ENCODE results near the gene DEXI. TPM values are rescaled to one million over a fixed set of nuclear protein-coding genes. Genes with fewer than 3 reads are reported as not detected.
"Not testable (repeated sequence)": the region's sequence is repeated elsewhere in the genome, so short reads cannot be mapped to it uniquely, and the experiment has no call there.

The DEXI gene
- total and polyA plus RNA-seq, 2 of the 4 experiments (the other 2 are of a cell fraction), result 43.7 to 63.6 TPM

- H3K4ac ChIP-seq (ENCODE audit: low read depth, low read length), result no peak overlapping the region
- WGBS, 2 experiments (ENCODE audit: extremely low coverage in 2 of 2, insufficient read length in 1 of 2), result 80% methylated on average over 3 of the region's 5 CpGs; no CpG with 5 or more reads in 1 of the 2 experiments
- no peak overlapping the region for H3K14ac ChIP-seq (replicated peaks; ENCODE audit: low read depth, low read length)
- H2BK5ac ChIP-seq (ENCODE audit: low read depth, low read length, poor library complexity, severe bottlenecking), result no peak overlapping the region
- peaks cover 13% of the 10 kb centered on the region; the same call in 1 of the 2 replicates for H3K36me3 ChIP-seq (ENCODE audit: control insufficient read depth, insufficient read depth, low read length)
- BruUV-seq (replicated peaks), result no TSS peak
- no peak overlapping the region for H3K23ac ChIP-seq (ENCODE audit: low read depth, low read length)
- no peak overlapping the region for H3K4me3 ChIP-seq (ENCODE audit: insufficient read depth, low read depth, low read length)
- intact Hi-C loops (cut with micrococcal nuclease) (loop anchor here (10.0 kb wide), 2 partner anchors 677 to 747 kb away; no protein-coding TSS in a partner anchor), dilution Hi-C loops (cut with HindIII; ENCODE audit: low sequenced_read_pairs, unreplicated experiment) (no loop called here), in situ Hi-C loops (cut with MboI; ENCODE audit: low sequenced_read_pairs) (loop anchor here (5.0 to 25.0 kb wide), 6 partner anchors 284 to 844 kb away; a partner anchor contains a TSS)
- H3K56ac ChIP-seq (ENCODE audit: extremely low read depth, insufficient read depth, low read length), result no peak overlapping the region
- no peak for TF ChIP-seq MAFK (IDR thresholded peaks at IDR 0.05; ENCODE audit: low read depth, low read length)
- TF ChIP-seq CTCF (conservative IDR thresholded peaks at IDR 0.05; ENCODE audit: low read depth, low read length), result no peak
- no peaks in the 10 kb centered on the region for H3K9me3 ChIP-seq (ENCODE audit: control insufficient read depth, insufficient read depth, low read length)
- no peak overlapping the region for H2AK9ac ChIP-seq (replicated peaks; ENCODE audit: low read depth, low read length, poor library complexity)
- H2BK20ac ChIP-seq (ENCODE audit: low read depth, low read length), result no peak overlapping the region
- H3K27ac ChIP-seq (ENCODE audit: insufficient read depth, low read length), result peak overlapping the region; percentile 6; the same call in 1 of the 2 replicates
- H4K91ac ChIP-seq (ENCODE audit: insufficient read depth, low read depth, low read length), result no peak overlapping the region
- DNase-seq (no peak), ATAC-seq (ENCODE audit: low read depth) (no peak)
- H3K4me2 ChIP-seq (ENCODE audit: low read depth, low read length), result no peak overlapping the region
- no peak overlapping the region for H2AK5ac ChIP-seq (ENCODE audit: low read depth, low read length)
- no peak overlapping the region for H3K18ac ChIP-seq (ENCODE audit: low read depth, low read length)
- H3K79me1 ChIP-seq (ENCODE audit: low read depth in 1 of 2, low read length in 2 of 2), result peaks cover 9 to 40% of the 10 kb centered on the region in 2 experiments
- no peak overlapping the region for H4K5ac ChIP-seq (ENCODE audit: low read depth, low read length)
- peaks cover 19% of the 10 kb centered on the region for H3K4me1 ChIP-seq (ENCODE audit: control insufficient read depth, insufficient read depth, low read length)
- no peak overlapping the region for H2BK15ac ChIP-seq (ENCODE audit: low read depth, low read length)
- CTCF ChIA-PET, result interaction anchor here (2.2 kb wide), 1 partner anchor 287 kb away, joined by 12 read pairs; the partner anchor contains the start of gene SOCS1
- H4K8ac ChIP-seq (ENCODE audit: low read depth in 2 of 2, low read length in 2 of 2), result no peak overlapping the region
- POLR2A ChIA-PET (ENCODE audit: unreplicated experiment), result interaction anchor here (0.6 to 0.9 kb wide), 3 partner anchors 17 to 288 kb away, joined by 3 to 5 read pairs (median 4); partner anchors contain the start of gene SOCS1
- H3K9ac ChIP-seq (ENCODE audit: low read depth, low read length), result no peak overlapping the region
- peaks cover 5% of the 10 kb centered on the region; the same call in 1 of the 2 replicates for H4K20me1 ChIP-seq (ENCODE audit: insufficient read depth, low read length)
- H3K9me1 ChIP-seq (ENCODE audit: insufficient read depth, low read length), result peaks cover 8% of the 10 kb centered on the region
- no peaks in the 10 kb centered on the region for H3K27me3 ChIP-seq (ENCODE audit: control insufficient read depth, insufficient read depth, low read length)
- no peak overlapping the region for H2BK120ac ChIP-seq (ENCODE audit: low read depth, low read length)
- no peak overlapping the region for H2AFZ ChIP-seq (replicated peaks; ENCODE audit: low read length, poor library complexity)
Observed at GRCh38 chr16:10967986-10968385, 25.7 kb upstream of the DEXI start.

- H3K23ac ChIP-seq (ENCODE audit: low read depth, low read length); H2AK9ac ChIP-seq (replicated peaks; ENCODE audit: low read depth, low read length, poor library complexity); H3K27me3 ChIP-seq (ENCODE audit: control insufficient read depth, insufficient read depth, low read length); H2AFZ ChIP-seq (replicated peaks; ENCODE audit: low read length, poor library complexity); H4K91ac ChIP-seq (ENCODE audit: insufficient read depth, low read depth, low read length); DNase-seq; H4K5ac ChIP-seq (ENCODE audit: low read depth, low read length); H3K9me3 ChIP-seq (ENCODE audit: control insufficient read depth, insufficient read depth, low read length); ATAC-seq (ENCODE audit: low read depth); H3K4ac ChIP-seq (ENCODE audit: low read depth, low read length); H4K20me1 ChIP-seq (ENCODE audit: insufficient read depth, low read length); H2BK120ac ChIP-seq (ENCODE audit: low read depth, low read length); H3K9me1 ChIP-seq (ENCODE audit: insufficient read depth, low read length); H2BK5ac ChIP-seq (ENCODE audit: low read depth, low read length, poor library complexity, severe bottlenecking); H2BK15ac ChIP-seq (ENCODE audit: low read depth, low read length); H3K56ac ChIP-seq (ENCODE audit: extremely low read depth, insufficient read depth, low read length); H2AK5ac ChIP-seq (ENCODE audit: low read depth, low read length); H3K14ac ChIP-seq (replicated peaks; ENCODE audit: low read depth, low read length); H2BK20ac ChIP-seq (ENCODE audit: low read depth, low read length); H3K27ac ChIP-seq (ENCODE audit: insufficient read depth, low read length); H3K18ac ChIP-seq (ENCODE audit: low read depth, low read length); BruUV-seq (replicated peaks); H4K8ac ChIP-seq (ENCODE audit: low read depth in 2 of 2, low read length in 2 of 2); H3K9ac ChIP-seq (ENCODE audit: low read depth, low read length); H3K4me2 ChIP-seq (ENCODE audit: low read depth, low read length); H3K4me1 ChIP-seq (ENCODE audit: control insufficient read depth, insufficient read depth, low read length); POLR2A ChIA-PET (ENCODE audit: unreplicated experiment); H3K4me3 ChIP-seq (ENCODE audit: insufficient read depth, low read depth, low read length); dilution Hi-C loops (cut with HindIII; ENCODE audit: low sequenced_read_pairs, unreplicated experiment): not testable (repeated sequence)
- in situ Hi-C loops (cut with MboI; ENCODE audit: low sequenced_read_pairs), result loop anchor here (5.0 to 25.0 kb wide), 6 partner anchors 286 to 846 kb away; a partner anchor contains a TSS
- no CpG with 5 or more reads among the region's 4 CpGs for WGBS, 2 experiments (ENCODE audit: extremely low coverage in 2 of 2, insufficient read length in 1 of 2)
- intact Hi-C loops (cut with micrococcal nuclease), result loop anchor here (10.0 kb wide), 2 partner anchors 678 to 748 kb away; no protein-coding TSS in a partner anchor
- peaks cover 6 to 41% of the 10 kb centered on the region in 2 experiments for H3K79me1 ChIP-seq (ENCODE audit: low read depth in 1 of 2, low read length in 2 of 2)
- H3K36me3 ChIP-seq (ENCODE audit: control insufficient read depth, insufficient read depth, low read length), result peaks cover 19% of the 10 kb centered on the region
- CTCF ChIA-PET, result interaction anchor here (0.6 to 2.2 kb wide), 3 partner anchors 13 to 318 kb away, joined by 3 to 12 read pairs (median 3); partner anchors contain the start of gene SOCS1
Observed at GRCh38 chr16:10966559-10966958, 24.3 kb upstream of the DEXI start.
